ENCODE results near the gene RND3.

The RND3 gene

GRCh38 chr2:150494234-150494945 is 6.9 kb upstream of the RND3 start:
- no peak for DNase-seq (ENCODE audit: low spot score)

- DNase-seq (ENCODE audit: low spot score), result no peak
These were observed 4.5 kb upstream of the RND3 start for GRCh38 chr2:150491943-150492342.

GRCh38 chr2:150491430-150491829 is 4.0 kb upstream of the RND3 start:
- DNase-seq (ENCODE audit: low spot score), result no peak

GRCh38 chr2:150490466-150490865 is 3.0 kb upstream of the RND3 start:
- DNase-seq (ENCODE audit: low spot score), result no peak

- no peak for DNase-seq (ENCODE audit: low spot score)
These were observed 655 bp downstream of the RND3 start for GRCh38 chr2:150486539-150487484.

GRCh38 chr2:150485871-150486538 is 1.5 kb downstream of the RND3 start:
- DNase-seq (ENCODE audit: low spot score), result peak; percentile 51

GRCh38 chr2:150485114-150485870 is 2.2 kb downstream of the RND3 start:
- no peak for DNase-seq (ENCODE audit: low spot score)

GRCh38 chr2:150484461-150485021 is 2.9 kb downstream of the RND3 start:
- DNase-seq (ENCODE audit: low spot score), result no peak

GRCh38 chr2:150484006-150484405 is 3.5 kb downstream of the RND3 start:
- no peak for DNase-seq (ENCODE audit: low spot score)

- no peak for DNase-seq (ENCODE audit: low spot score)
These were observed 3.9 kb downstream of the RND3 start for GRCh38 chr2:150483532-150483931.

GRCh38 chr2:150482667-150483400 is 4.6 kb downstream of the RND3 start:
- DNase-seq (ENCODE audit: low spot score), result no peak

- DNase-seq (ENCODE audit: low spot score), result no peak
These were observed 5.4 kb downstream of the RND3 start for GRCh38 chr2:150482111-150482510.

GRCh38 chr2:150480971-150481830 is 6.3 kb downstream of the RND3 start:
- no peak for DNase-seq (ENCODE audit: low spot score)

GRCh38 chr2:150480241-150480640 is 7.2 kb downstream of the RND3 start:
- DNase-seq (ENCODE audit: low spot score), result no peak

GRCh38 chr2:150479075-150479915 is 8.2 kb downstream of the RND3 start:
- no peak for DNase-seq (ENCODE audit: low spot score)

GRCh38 chr2:150478200-150478974 is 9.1 kb downstream of the RND3 start:
- no peak for DNase-seq (ENCODE audit: low spot score)

- no peak for DNase-seq (ENCODE audit: low spot score)
These were observed 10.1 kb downstream of the RND3 start for GRCh38 chr2:150477347-150477746.

GRCh38 chr2:150476809-150477302 is 10.6 kb downstream of the RND3 start:
- no peak for DNase-seq (ENCODE audit: low spot score)
